Vagina (tissue), 2 donors: Measurements from ENCODE around the gene PADI3. TPM values are rescaled to one million over a fixed set of nuclear protein-coding genes. Genes with fewer than 3 reads are reported as not detected.

ENCODE experiments used
- DNase-seq, 2 donors: peaks; one replicate each; pipeline ENCODE4 v3.0.0-alpha.2; 2017; ENCODE audit errors: extremely low spot score in 2 of 2
- H3K27ac ChIP-seq: fragments of 200-600 bp; sonication (generic); one replicate; pipeline ENCODE4 v1.5.1; 2019
- H3K27me3 ChIP-seq: fragments of 200-600 bp; sonication (generic); one replicate; pipeline ENCODE4 v1.5.1; 2019
- H3K36me3 ChIP-seq, 2 donors: fragments of 200-600 bp; sonication (generic); one replicate each; pipeline ENCODE4 v1.5.1; 2017 to 2019
- H3K4me1 ChIP-seq: fragments of 200-600 bp; sonication (generic); one replicate; pipeline ENCODE4 v1.5.1; 2019
- H3K4me3 ChIP-seq, 2 donors: fragments of 200-600 bp; sonication (generic); 1 replicate in 1 of 2; 2 replicates in 1 of 2; pipeline ENCODE4 v1.5.1; 2016 to 2019
- H3K9me3 ChIP-seq: fragments of 200-600 bp; sonication (generic); one replicate; pipeline ENCODE4 v1.5.1; 2019
- CTCF ChIP-seq, 3 experiments: fragments of 450-650 bp in 2 of 3; fragments of 200-600 bp in 1 of 3; sonication (generic) in 1 of 3; IDR thresholded peaks; one replicate each; pipeline ENCODE4 v1.5.1; 2017 to 2019; ENCODE audit warnings: antibody characterized with exemption in 3 of 3, mild to moderate bottlenecking in 2 of 3, moderate library complexity in 2 of 3
- POLR2A ChIP-seq, 2 donors: fragments of 450-650 bp; IDR thresholded peaks; one replicate each; pipeline ENCODE4 v1.6.1; 2017; ENCODE audit warnings: antibody characterized with exemption in 2 of 2, mild to moderate bottlenecking in 2 of 2, moderate library complexity in 2 of 2
- POLR2AphosphoS5 ChIP-seq, 2 donors: sonication (generic); formaldehyde crosslinking; IDR thresholded peaks; one replicate each; pipeline ENCODE4 v1.9.0; 2017; ENCODE audit warnings: antibody characterized with exemption in 2 of 2, mild to moderate bottlenecking in 2 of 2, low read depth in 1 of 2; ENCODE audit not compliant: insufficient read depth in 1 of 2
- intact Hi-C: fragments of 100-400 bp; cut with DNase I; formaldehyde crosslinking; loops from one replicate; pipeline ENCODE4 v1.15.1; 2023
- total RNA-seq: library from RNA; depleted of rRNA; stranded (reverse); fragments of >200 nt; gene quantifications from one replicate; pipeline ENCODE4 v1.2.3, GENCODE V29; 2016

Gene PADI3
- total RNA-seq, 1 donor from 2014 or later: 7.1 TPM

DNA sequence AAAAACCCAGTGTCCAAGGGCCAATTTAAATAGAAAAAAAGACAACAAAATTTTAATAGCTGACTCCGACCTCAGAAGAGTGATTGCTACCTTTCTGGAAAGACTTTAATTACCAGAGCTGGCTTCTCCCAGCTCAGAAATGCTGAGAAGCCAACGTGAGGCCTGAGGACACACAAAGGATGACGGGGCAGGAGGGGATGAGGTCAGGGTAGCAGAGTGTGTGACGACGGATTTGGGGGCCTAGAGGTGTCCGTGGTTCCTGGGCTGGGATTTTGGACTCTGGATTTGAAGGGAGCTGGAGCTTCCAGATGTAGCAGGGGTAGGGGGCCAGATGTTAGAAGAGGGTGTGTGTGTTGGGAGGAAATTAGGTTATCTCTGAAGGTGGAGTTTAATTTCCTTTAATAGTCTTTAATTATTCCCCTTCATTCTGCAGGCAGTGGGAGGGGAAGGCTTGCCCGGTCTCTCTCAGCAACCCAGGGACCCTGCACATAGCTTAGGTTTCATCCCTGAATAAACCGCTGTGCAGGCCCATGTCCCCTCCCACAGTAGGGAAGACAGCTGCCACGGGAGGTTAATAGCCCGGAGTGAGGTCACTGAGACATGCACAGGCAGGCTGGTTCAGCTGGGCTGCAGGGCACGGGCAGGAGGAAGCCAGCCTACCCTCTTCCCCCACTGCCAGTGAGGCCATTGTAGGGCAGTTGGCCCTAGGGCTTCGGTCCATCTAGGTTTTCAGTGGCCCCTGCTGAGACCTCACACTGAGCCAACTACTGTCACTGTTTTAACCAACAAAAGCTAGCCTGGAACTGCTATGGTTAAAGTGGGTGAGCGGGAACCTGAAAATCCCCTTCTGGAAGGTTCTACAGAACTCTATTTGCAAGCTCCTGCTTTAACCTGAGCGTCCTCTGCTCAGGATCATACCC, 3.8 kb upstream of the PADI3 start:
- H3K36me3 ChIP-seq: no peaks in the 10 kb centered on the region
- no peaks in the 10 kb centered on the region for H3K27me3 ChIP-seq
- no peak overlapping the region for H3K4me3 ChIP-seq
- no peak for DNase-seq
- H3K27ac ChIP-seq: no peak overlapping the region
- intact Hi-C loops: no loop called here
- no peak for TF ChIP-seq POLR2A (IDR thresholded peaks at IDR 0.05)
- TF ChIP-seq POLR2AphosphoS5 (IDR thresholded peaks at IDR 0.05; ENCODE audit: insufficient read depth in 1 of 2, low read depth in 1 of 2): no peak
- H3K4me1 ChIP-seq: no peaks in the 10 kb centered on the region
- H3K9me3 ChIP-seq: no peaks in the 10 kb centered on the region

DNA sequence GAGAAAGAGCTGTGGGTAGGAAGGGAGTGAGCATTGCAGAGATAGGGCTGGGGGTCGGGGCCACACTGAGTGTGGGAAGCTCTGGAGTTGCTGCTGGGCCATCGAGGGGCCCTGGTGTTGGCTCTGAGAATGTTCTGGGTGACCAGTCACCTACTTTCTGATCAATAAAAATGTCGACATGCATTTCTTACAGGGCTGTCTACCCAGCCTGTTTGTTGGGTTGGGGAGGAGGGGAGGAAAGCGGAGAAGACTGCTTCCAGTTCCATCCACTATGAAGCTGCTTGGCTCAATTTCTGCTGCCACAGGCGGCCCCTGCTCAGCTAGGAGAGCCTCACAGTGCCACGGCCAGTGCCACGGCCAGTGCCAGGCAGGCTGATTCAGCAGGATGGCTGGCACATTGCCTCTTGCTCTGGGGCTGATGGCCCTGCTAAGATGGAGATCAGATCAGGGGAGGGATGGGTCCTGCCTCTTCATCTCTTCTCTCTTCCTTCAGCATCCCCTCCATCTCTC, 3.0 kb upstream of the PADI3 start:
- H3K36me3 ChIP-seq: no peaks in the 10 kb centered on the region
- H3K27ac ChIP-seq: no peak overlapping the region
- no peak for DNase-seq
- no peaks in the 10 kb centered on the region for H3K27me3 ChIP-seq
- no peaks in the 10 kb centered on the region for H3K4me1 ChIP-seq
- no peak overlapping the region for H3K4me3 ChIP-seq
- intact Hi-C loops: no loop called here
- H3K9me3 ChIP-seq: no peaks in the 10 kb centered on the region
- no peak for TF ChIP-seq CTCF (IDR thresholded peaks at IDR 0.05)
- no peak for TF ChIP-seq POLR2A (IDR thresholded peaks at IDR 0.05)
- no peak for TF ChIP-seq POLR2AphosphoS5 (IDR thresholded peaks at IDR 0.05; ENCODE audit: insufficient read depth in 1 of 2, low read depth in 1 of 2)

DNA sequence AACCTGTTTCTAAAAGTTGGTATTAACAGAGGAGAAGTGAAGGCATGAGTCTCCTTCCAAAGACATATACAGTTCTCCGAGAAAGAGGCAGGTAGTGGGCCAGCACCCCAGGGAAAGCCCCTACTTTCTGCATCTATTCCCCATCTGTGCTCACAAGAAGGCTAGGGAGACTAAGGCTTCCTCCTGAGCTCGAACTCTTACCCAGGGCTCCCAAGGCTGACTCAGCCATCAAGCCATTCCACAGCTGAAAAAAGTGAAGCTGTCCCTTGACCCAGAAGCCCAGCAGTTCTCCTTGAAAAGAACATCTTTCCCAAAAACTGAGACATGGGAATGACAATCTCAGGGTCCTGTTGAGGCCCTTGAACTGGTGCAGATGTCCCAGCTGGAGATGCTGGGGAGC, 1.9 kb upstream of the PADI3 start:
- Histone ChIP-seq H3K4me1 (no peaks in the 10 kb centered on the region), H3K9me3 (no peaks in the 10 kb centered on the region), H3K27ac (no peak overlapping the region), H3K4me3 (no peak overlapping the region), H3K27me3 (no peaks in the 10 kb centered on the region), H3K36me3 (no peaks in the 10 kb centered on the region)
- intact Hi-C loops: no loop called here
- TF ChIP-seq CTCF (IDR thresholded peaks at IDR 0.05) (no peak), POLR2A (IDR thresholded peaks at IDR 0.05) (no peak), POLR2AphosphoS5 (IDR thresholded peaks at IDR 0.05; ENCODE audit: insufficient read depth in 1 of 2, low read depth in 1 of 2) (no peak)
- DNase-seq: no peak

DNA sequence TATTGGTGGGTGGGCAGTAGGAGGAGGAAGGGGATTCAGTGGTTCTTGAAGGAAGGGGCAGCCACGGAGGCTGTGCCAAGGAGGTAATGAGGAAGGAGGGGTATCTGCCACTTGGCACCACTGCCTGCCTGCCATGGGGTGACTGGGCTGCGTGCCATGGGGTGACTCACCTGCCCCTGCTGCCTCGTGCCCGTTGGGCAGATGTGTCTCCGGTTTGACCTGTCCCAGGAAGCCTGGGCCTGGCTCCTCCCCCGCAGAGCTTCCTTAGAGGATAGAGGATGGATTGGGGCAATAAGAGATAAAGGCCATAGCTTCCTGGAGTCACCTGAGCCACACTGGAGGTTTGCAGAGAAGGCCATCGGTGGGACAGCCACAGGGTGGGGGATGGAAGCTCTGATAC, 1.7 kb downstream of the PADI3 start:
- DNase-seq: no peak
- no peaks in the 10 kb centered on the region for H3K4me1 ChIP-seq
- TF ChIP-seq POLR2A (IDR thresholded peaks at IDR 0.05) (no peak), POLR2AphosphoS5 (IDR thresholded peaks at IDR 0.05; ENCODE audit: insufficient read depth in 1 of 2, low read depth in 1 of 2) (no peak), CTCF (IDR thresholded peaks at IDR 0.05) (no peak)
- no peaks in the 10 kb centered on the region for H3K27me3 ChIP-seq
- no peaks in the 10 kb centered on the region for H3K36me3 ChIP-seq
- intact Hi-C loops: no loop called here
- H3K9me3 ChIP-seq: no peaks in the 10 kb centered on the region
- no peak overlapping the region for H3K4me3 ChIP-seq
- H3K27ac ChIP-seq: no peak overlapping the region

GRCh38 chr1:17251246-17251645, 2.3 kb downstream of the PADI3 start:
- H3K27ac ChIP-seq: no peak overlapping the region
- TF ChIP-seq CTCF (IDR thresholded peaks at IDR 0.05) (no peak), POLR2AphosphoS5 (IDR thresholded peaks at IDR 0.05; ENCODE audit: insufficient read depth in 1 of 2, low read depth in 1 of 2) (no peak), POLR2A (IDR thresholded peaks at IDR 0.05) (no peak)
- H3K27me3 ChIP-seq: no peaks in the 10 kb centered on the region
- no peaks in the 10 kb centered on the region for H3K4me1 ChIP-seq
- H3K9me3 ChIP-seq: no peaks in the 10 kb centered on the region
- intact Hi-C loops: no loop called here
- no peak for DNase-seq
- H3K36me3 ChIP-seq: no peaks in the 10 kb centered on the region
- no peak overlapping the region for H3K4me3 ChIP-seq
